HCT116 (cell line): ENCODE measurements around the gene ARL6IP1.

Experiments
- POLR2A ChIP-seq: IDR thresholded peaks from 2 replicates; pipeline ENCODE4 v1.7.0; 2011; ENCODE audit warnings: borderline replicate concordance; ENCODE audit not compliant: insufficient read depth, insufficient read length; ENCODE audit errors: extremely low read depth
- POLR2AphosphoS5 ChIP-seq: IDR thresholded peaks from 2 replicates; pipeline ENCODE4 v1.6.1; 2011; ENCODE audit warnings: mild to moderate bottlenecking, low read depth, low read length, moderate library complexity
- RAD21 ChIP-seq: IDR thresholded peaks from 2 replicates; pipeline ENCODE4 v1.6.1; 2012; ENCODE audit warnings: low read depth, mild to moderate bottlenecking
- ZBTB33 ChIP-seq: IDR thresholded peaks from 2 replicates; pipeline ENCODE4 v1.6.1; 2011; ENCODE audit warnings: mild to moderate bottlenecking, low read length, moderate library complexity; ENCODE audit not compliant: insufficient replicate concordance; ENCODE audit errors: extremely low read depth
- ZFX ChIP-seq: fragments of 450-650 bp; IDR thresholded peaks from 2 replicates; pipeline ENCODE4 v1.6.1; 2017
- TF ChIP-seq, protein P1 (sequence below), 3 experiments: fragments of 200-600 bp in 1 of 3; sonication (generic) in 1 of 3; IDR thresholded peaks in 2 of 3; conservative IDR thresholded peaks in 1 of 3; 2 replicates each; pipeline ENCODE4 v1.5.1; 2012 to 2017; ENCODE audit warnings: low read depth in 2 of 3, low read length in 2 of 3, antibody characterized with exemption in 1 of 3, borderline replicate concordance in 1 of 3, control low read depth in 1 of 3, mild to moderate bottlenecking in 1 of 3, mixed read lengths in 1 of 3, mixed run types in 1 of 3, moderate library complexity in 1 of 3; ENCODE audit not compliant: insufficient read depth in 1 of 3

DNA sequence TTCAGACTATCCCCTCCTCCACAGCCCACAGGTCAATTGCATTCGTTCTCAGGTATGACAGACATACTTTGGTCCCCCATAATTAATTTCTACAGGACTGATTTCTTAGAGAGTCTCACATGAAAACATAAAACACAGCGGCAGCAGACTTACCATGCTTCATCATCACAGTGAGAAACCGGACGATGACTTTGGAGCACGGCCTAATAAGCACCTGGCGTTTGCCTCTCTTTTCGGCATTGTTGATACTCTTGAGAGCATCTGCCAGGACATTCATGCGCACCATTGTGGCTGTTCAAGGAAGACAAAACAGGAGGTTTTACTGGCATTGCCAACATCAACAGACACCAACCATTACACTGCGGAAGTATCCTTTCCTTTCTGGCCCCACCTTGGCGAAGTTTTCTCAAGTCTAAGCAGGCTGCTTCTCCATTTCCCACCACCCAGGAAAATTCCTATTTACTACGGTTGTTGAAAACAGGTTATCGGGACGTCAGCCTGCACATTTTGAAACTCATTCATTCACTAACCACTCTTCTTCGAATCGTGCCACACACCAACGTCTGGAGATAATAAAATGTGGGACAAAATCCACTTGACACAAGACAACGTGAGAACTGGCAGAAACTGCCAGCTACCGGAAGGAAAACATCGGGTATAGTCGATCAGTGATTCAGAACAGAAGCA lies 12.4 kb downstream of the ARL6IP1 start:
- TF ChIP-seq POLR2A (no peak), POLR2AphosphoS5 (no peak), ZFX (no peak), RAD21 (no peak), ZBTB33 (no peak)
- TF ChIP-seq, protein P1, sequence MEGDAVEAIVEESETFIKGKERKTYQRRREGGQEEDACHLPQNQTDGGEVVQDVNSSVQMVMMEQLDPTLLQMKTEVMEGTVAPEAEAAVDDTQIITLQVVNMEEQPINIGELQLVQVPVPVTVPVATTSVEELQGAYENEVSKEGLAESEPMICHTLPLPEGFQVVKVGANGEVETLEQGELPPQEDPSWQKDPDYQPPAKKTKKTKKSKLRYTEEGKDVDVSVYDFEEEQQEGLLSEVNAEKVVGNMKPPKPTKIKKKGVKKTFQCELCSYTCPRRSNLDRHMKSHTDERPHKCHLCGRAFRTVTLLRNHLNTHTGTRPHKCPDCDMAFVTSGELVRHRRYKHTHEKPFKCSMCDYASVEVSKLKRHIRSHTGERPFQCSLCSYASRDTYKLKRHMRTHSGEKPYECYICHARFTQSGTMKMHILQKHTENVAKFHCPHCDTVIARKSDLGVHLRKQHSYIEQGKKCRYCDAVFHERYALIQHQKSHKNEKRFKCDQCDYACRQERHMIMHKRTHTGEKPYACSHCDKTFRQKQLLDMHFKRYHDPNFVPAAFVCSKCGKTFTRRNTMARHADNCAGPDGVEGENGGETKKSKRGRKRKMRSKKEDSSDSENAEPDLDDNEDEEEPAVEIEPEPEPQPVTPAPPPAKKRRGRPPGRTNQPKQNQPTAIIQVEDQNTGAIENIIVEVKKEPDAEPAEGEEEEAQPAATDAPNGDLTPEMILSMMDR (IDR thresholded peaks at IDR 0.05 in 2 of 3, conservative IDR thresholded peaks at IDR 0.05 in 1 of 3; ENCODE audit: borderline replicate concordance in 1 of 3, insufficient read depth in 1 of 3, low read depth in 2 of 3, low read length in 2 of 3), result no peak
